GM10266 (cell line): ENCODE results near the gene RASSF10.

Experiments
- DNase-seq: peaks from one replicate; pipeline ENCODE4 v3.0.0; 2012; ENCODE audit errors: extremely low spot score
- CTCF ChIP-seq: IDR thresholded peaks from 2 replicates; pipeline ENCODE4 v1.5.1; 2012; ENCODE audit warnings: mild to moderate bottlenecking, low read depth; ENCODE audit not compliant: control insufficient read depth, insufficient read depth; ENCODE audit errors: missing control alignments

The RASSF10 gene

GRCh38 chr11:13009921-13010748 is 1.0 kb downstream of the RASSF10 start:
- no peak for TF ChIP-seq CTCF
- DNase-seq, result no peak

GRCh38 chr11:13010749-13011465 is 1.8 kb downstream of the RASSF10 start:
- no peak for TF ChIP-seq CTCF
- no peak for DNase-seq

- DNase-seq, result no peak
- TF ChIP-seq CTCF, result no peak
Measured at GRCh38 chr11:13011466-13012055, 2.4 kb downstream of the RASSF10 start.

GRCh38 chr11:13012056-13012661 is 3.0 kb downstream of the RASSF10 start:
- no peak for DNase-seq

GRCh38 chr11:13013054-13013488 is 4.0 kb downstream of the RASSF10 start:
- DNase-seq, result no peak
- TF ChIP-seq CTCF, result no peak

More at GRCh38 chr11:13012056-13012661, 3.0 kb downstream of the RASSF10 start:
- no peak for TF ChIP-seq CTCF

GRCh38 chr11:13015753-13016152 is 6.6 kb downstream of the RASSF10 start:
- TF ChIP-seq CTCF, result no peak
- DNase-seq, result no peak
